Renal cortex interstitium (tissue), 11 donors: Measurements from ENCODE around the gene SEL1L. TPM values are rescaled to one million over a fixed set of nuclear protein-coding genes. Genes with fewer than 3 reads are reported as not detected.
A peak's percentile ranks its signal among the peaks of the same experiment; 100 is the strongest.

Experiments
- DNase-seq, 11 donors: peaks; one replicate each; pipeline ENCODE4 v3.0.0-alpha.2; 2013; ENCODE audit warnings: low read depth in 9 of 11, low spot score in 4 of 11; ENCODE audit errors: extremely low read depth in 1 of 11
- polyA plus RNA-seq, 3 donors: library from polyadenylated mRNA; unstranded; fragments of 120-200 nt; gene quantifications; one replicate each; pipeline ENCODE4 v1.2.1, GENCODE V29; 2013; ENCODE audit not compliant: insufficient read length in 3 of 3

Gene SEL1L
- polyA plus RNA-seq, 3 donors, result 70.1 to 79.5 (median 75.5) TPM

GRCh38 chr14:81455390-81455789 lies 78.3 kb downstream of the SEL1L start:
- no peak for DNase-seq

- DNase-seq, result no peak
Measured at GRCh38 chr14:81454572-81455218, 79.0 kb downstream of the SEL1L start.

GRCh38 chr14:81453166-81453766 lies 80.4 kb downstream of the SEL1L start:
- DNase-seq, result peak in 1 of 11 donors; percentile 67

- DNase-seq, result no peak
Measured at GRCh38 chr14:81452341-81453133, 81.1 kb downstream of the SEL1L start.

- DNase-seq, result no peak
Measured at GRCh38 chr14:81450976-81451375, 82.7 kb downstream of the SEL1L start.

GRCh38 chr14:81450100-81450531 lies 83.5 kb downstream of the SEL1L start:
- no peak for DNase-seq

GRCh38 chr14:81449576-81449975 lies 84.1 kb downstream of the SEL1L start:
- no peak for DNase-seq

- DNase-seq, result no peak
Measured at GRCh38 chr14:81449114-81449513, 84.5 kb downstream of the SEL1L start.

- DNase-seq, result no peak
Measured at GRCh38 chr14:81447021-81447764, 86.5 kb downstream of the SEL1L start.

- DNase-seq, result no peak
Measured at GRCh38 chr14:81446279-81447007, 87.2 kb downstream of the SEL1L start.

GRCh38 chr14:81441626-81442134 lies 92.0 kb downstream of the SEL1L start:
- DNase-seq, result no peak

GRCh38 chr14:81440041-81440440 lies 93.6 kb downstream of the SEL1L start:
- DNase-seq, result no peak

- DNase-seq, result no peak
Measured at GRCh38 chr14:81437244-81437643, 96.4 kb downstream of the SEL1L start.

GRCh38 chr14:81436296-81437138 lies 97.1 kb downstream of the SEL1L start:
- DNase-seq, result peak in 8 of 11 donors; percentile 64 to 86 (median 78)

- peak in 10 of 11 donors; percentile 50 to 78 (median 58) for DNase-seq
Measured at GRCh38 chr14:81435391-81436295, 98.0 kb downstream of the SEL1L start.

GRCh38 chr14:81435048-81435390 lies 98.6 kb downstream of the SEL1L start:
- peak in 1 of 11 donors; percentile 38 for DNase-seq

GRCh38 chr14:81434230-81434629 lies 99.4 kb downstream of the SEL1L start:
- DNase-seq, result no peak
